Parathyroid adenoma (tissue), 2 donors: ENCODE measurements around the gene KRTAP5-1.
"Not testable (repeated sequence)": the region's sequence is repeated elsewhere in the genome, so short reads cannot be mapped to it uniquely, and the experiment has no call there.

Experiments
- H2AFZ ChIP-seq: fragments of 300-600 bp; sonication (generic); one replicate; pipeline ENCODE4 v1.7.0; 2017; ENCODE audit warnings: antibody characterized with exemption, mild to moderate bottlenecking
- H3K27ac ChIP-seq: fragments of 300-600 bp; sonication (generic); one replicate; pipeline ENCODE4 v1.7.0; 2017
- H3K27me3 ChIP-seq: fragments of 300-600 bp; sonication (generic); one replicate; pipeline ENCODE4 v1.7.0; 2017; ENCODE audit warnings: low read length; ENCODE audit not compliant: control insufficient read depth, insufficient read depth
- H3K36me3 ChIP-seq: fragments of 300-600 bp; sonication (generic); one replicate; pipeline ENCODE4 v1.7.0; 2017; ENCODE audit warnings: low read length; ENCODE audit not compliant: control insufficient read depth, insufficient read depth
- H3K4me1 ChIP-seq: fragments of 300-600 bp; sonication (generic); one replicate; pipeline ENCODE4 v1.7.0; 2017; ENCODE audit warnings: control low read depth
- H3K4me2 ChIP-seq: fragments of 300-600 bp; sonication (generic); one replicate; pipeline ENCODE4 v1.7.0; 2017; ENCODE audit warnings: low read length
- H3K4me3 ChIP-seq: fragments of 300-600 bp; sonication (generic); one replicate; pipeline ENCODE4 v1.7.0; 2017; ENCODE audit warnings: low read depth, low read length
- H3K79me2 ChIP-seq: fragments of 300-600 bp; sonication (generic); one replicate; pipeline ENCODE4 v1.7.0; 2017; ENCODE audit warnings: control low read depth
- H3K9ac ChIP-seq: fragments of 300-600 bp; sonication (generic); one replicate; pipeline ENCODE4 v1.7.0; 2017; ENCODE audit warnings: mild to moderate bottlenecking
- H3K9me3 ChIP-seq: fragments of 300-600 bp; sonication (generic); one replicate; pipeline ENCODE4 v1.7.0; 2017; ENCODE audit warnings: low read length; ENCODE audit not compliant: control insufficient read depth
- TF ChIP-seq, protein P1 (sequence below): fragments of 300-600 bp; sonication (generic); IDR thresholded peaks from one replicate; pipeline ENCODE4 v1.7.0; 2017; ENCODE audit warnings: antibody characterized with exemption, mild to moderate bottlenecking
- donor health status: primary hyperparathyroidism.

The KRTAP5-1 gene

GRCh38 chr11:1584661-1585370 lies at the start of gene KRTAP5-1:
TSS of gene KRTAP5-1 (minus strand) at chr11:1585283. CDS start at chr11:1585249, 34 bp downstream.
- not testable (repeated sequence) for H2AFZ ChIP-seq, H3K27me3 ChIP-seq, H3K9me3 ChIP-seq, H3K79me2 ChIP-seq, H3K27ac ChIP-seq, H3K36me3 ChIP-seq, H3K4me1 ChIP-seq, H3K9ac ChIP-seq, H3K4me2 ChIP-seq, H3K4me3 ChIP-seq

DNA sequence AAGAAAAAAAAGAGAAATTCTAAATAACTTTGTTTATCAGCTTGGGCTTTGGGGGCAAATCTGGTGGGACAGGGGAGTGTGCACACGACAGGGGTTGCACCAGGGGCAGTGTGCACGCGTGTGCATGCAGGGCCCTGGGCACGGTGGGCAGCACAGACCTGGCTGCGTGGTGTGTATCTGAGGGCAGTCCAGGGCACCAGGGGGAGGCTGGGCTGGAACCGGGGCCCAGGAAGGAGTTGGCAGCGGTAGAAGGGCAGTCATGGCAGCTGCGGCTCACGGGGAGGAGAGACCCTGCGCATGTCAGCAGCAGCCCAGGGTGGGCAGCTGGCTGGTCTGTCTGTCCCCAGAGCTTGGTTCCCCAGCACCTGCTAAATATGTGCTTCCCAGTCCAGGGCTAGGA lies 48.8 kb upstream of the KRTAP5-1 start:
- Histone ChIP-seq H3K4me2 (no peak overlapping the region), H3K9me3 (no peaks in the 10 kb centered on the region), H3K36me3 (no peaks in the 10 kb centered on the region), H3K4me1 (no peaks in the 10 kb centered on the region), H3K4me3 (no peak overlapping the region), H3K9ac (no peak overlapping the region), H3K79me2 (no peaks in the 10 kb centered on the region), H3K27ac (no peak overlapping the region), H2AFZ (no peak overlapping the region), H3K27me3 (no peaks in the 10 kb centered on the region)
- TF ChIP-seq, protein P1, sequence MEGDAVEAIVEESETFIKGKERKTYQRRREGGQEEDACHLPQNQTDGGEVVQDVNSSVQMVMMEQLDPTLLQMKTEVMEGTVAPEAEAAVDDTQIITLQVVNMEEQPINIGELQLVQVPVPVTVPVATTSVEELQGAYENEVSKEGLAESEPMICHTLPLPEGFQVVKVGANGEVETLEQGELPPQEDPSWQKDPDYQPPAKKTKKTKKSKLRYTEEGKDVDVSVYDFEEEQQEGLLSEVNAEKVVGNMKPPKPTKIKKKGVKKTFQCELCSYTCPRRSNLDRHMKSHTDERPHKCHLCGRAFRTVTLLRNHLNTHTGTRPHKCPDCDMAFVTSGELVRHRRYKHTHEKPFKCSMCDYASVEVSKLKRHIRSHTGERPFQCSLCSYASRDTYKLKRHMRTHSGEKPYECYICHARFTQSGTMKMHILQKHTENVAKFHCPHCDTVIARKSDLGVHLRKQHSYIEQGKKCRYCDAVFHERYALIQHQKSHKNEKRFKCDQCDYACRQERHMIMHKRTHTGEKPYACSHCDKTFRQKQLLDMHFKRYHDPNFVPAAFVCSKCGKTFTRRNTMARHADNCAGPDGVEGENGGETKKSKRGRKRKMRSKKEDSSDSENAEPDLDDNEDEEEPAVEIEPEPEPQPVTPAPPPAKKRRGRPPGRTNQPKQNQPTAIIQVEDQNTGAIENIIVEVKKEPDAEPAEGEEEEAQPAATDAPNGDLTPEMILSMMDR = no peak

DNA sequence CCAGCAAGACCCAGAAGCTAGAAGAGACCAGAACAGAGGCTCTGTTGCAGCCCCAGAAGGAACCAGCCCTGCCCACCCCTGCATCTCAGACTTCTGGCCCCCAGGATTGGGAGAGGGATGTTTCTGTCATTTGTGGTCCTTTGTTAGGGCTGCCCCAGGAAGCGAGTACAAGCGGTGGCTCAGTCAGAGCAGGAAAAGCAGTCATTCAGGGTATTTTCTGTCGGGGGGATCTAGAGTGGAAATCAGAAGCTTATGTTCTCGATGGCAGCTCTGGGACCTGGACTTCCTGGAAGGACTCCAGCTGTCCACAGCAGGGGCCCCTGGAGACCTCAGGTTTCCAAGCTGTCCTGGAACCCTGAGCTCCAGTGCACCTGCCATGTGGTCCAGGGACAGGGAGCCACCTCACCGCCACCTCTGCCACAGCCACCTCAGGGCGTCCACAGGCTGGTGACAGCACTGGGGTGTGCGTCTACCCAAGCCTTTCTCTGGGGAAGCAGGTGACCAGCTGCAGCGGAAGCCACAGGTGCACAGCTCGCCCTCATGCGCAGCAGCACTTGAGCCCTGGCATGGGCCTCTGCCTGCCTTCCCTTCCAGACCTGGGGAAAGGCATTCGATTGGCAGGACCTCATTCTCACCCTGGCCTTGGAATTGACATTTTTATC lies 47.1 kb upstream of the KRTAP5-1 start:
- Histone ChIP-seq H3K4me3 (no peak overlapping the region), H3K36me3 (no peaks in the 10 kb centered on the region), H3K27me3 (no peaks in the 10 kb centered on the region), H2AFZ (no peak overlapping the region), H3K27ac (no peak overlapping the region), H3K9ac (no peak overlapping the region), H3K4me2 (no peak overlapping the region), H3K79me2 (no peaks in the 10 kb centered on the region), H3K9me3 (no peaks in the 10 kb centered on the region), H3K4me1 (no peaks in the 10 kb centered on the region)
- TF ChIP-seq, protein P1 = no peak

GRCh38 chr11:1631066-1631568 lies 46.0 kb upstream of the KRTAP5-1 start:
- TF ChIP-seq, protein P1 = no peak
- no peaks in the 10 kb centered on the region for H3K4me1 ChIP-seq
- H3K4me3 ChIP-seq = no peak overlapping the region
- no peaks in the 10 kb centered on the region for H3K9me3 ChIP-seq
- no peak overlapping the region for H3K4me2 ChIP-seq
- no peak overlapping the region for H3K27ac ChIP-seq
- no peaks in the 10 kb centered on the region for H3K27me3 ChIP-seq
- no peaks in the 10 kb centered on the region for H3K79me2 ChIP-seq
- no peaks in the 10 kb centered on the region for H3K36me3 ChIP-seq
- H3K9ac ChIP-seq = no peak overlapping the region
- no peak overlapping the region for H2AFZ ChIP-seq

DNA sequence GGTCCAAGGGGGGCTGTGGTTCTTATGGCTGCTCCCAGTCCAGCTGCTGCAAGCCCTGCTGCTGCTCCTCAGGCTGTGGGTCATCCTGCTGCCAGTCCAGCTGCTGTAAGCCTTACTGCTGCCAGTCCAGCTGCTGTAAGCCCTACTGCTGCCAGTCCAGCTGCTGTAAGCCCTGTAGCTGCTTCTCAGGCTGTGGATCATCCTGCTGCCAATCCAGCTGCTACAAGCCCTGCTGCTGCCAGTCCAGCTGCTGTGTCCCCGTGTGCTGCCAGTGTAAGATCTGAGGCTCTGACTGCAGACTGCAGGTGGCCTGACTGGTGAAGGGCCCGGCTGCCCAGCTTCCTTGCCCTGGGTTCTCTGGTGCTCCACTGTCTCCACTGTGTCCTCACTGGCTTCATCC lies 45.2 kb upstream of the KRTAP5-1 start:
- H3K9me3 ChIP-seq = no peaks in the 10 kb centered on the region
- TF ChIP-seq, protein P1 = no peak

More for the DNA sequence above, 45.2 kb upstream of the KRTAP5-1 start:
- Histone ChIP-seq H3K27ac (no peak overlapping the region), H3K4me2 (no peak overlapping the region), H2AFZ (no peak overlapping the region), H3K4me1 (no peaks in the 10 kb centered on the region), H3K27me3 (no peaks in the 10 kb centered on the region), H3K4me3 (no peak overlapping the region), H3K9ac (no peak overlapping the region), H3K79me2 (no peaks in the 10 kb centered on the region), H3K36me3 (no peaks in the 10 kb centered on the region)
